ENCODE data around the gene PLCB4. TPM values are rescaled to one million over a fixed set of nuclear protein-coding genes. Genes with fewer than 3 reads are reported as not detected.

PLCB4 gene
- polyA plus RNA-seq, 3 donors: not detected

DNA sequence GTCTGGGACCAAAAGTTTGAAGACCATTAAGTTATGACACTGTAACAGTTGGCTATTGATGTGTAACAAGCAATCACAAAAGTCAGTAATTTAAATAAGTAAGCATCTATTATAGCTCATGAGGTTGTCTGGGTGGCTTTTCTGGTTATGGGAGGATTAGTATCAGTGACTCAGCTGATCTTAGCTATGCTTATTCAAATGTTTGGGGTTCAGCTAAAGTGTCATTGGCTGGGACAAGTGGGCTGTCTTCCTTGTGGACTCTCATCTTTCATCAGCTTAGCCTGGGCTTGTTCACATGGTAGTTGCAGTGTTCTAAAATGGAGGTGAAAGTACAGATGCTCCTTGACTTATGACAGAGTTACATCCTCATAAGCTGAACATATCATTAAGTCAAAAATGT lies 370.9 kb downstream of the PLCB4 start:
- H3K9me3 ChIP-seq (replicated peaks in 1 of 2; ENCODE audit: control insufficient read depth in 1 of 2, insufficient read depth in 1 of 2, low read length in 2 of 2): peaks cover 3 to 7% of the 10 kb centered on the region in 2 donors
- TF ChIP-seq CTCF (IDR thresholded peaks at IDR 0.05): no peak
- H3K27ac ChIP-seq (ENCODE audit: low read depth in 1 of 2, low read length in 2 of 2): no peak overlapping the region
- no peak overlapping the region for H3K27ac Mint-ChIP-seq
- peaks cover 0 to 13% (median 4%) of the 10 kb centered on the region in 7 donors for H3K9me3 Mint-ChIP-seq
- intact Hi-C loops (cut with micrococcal nuclease): no loop called here
- no peaks in the 10 kb centered on the region for H3K27me3 ChIP-seq (ENCODE audit: control insufficient read depth in 2 of 2, insufficient read depth in 2 of 2, low read length in 2 of 2)
- H3K4me1 ChIP-seq (ENCODE audit: control insufficient read depth in 1 of 2, insufficient read depth in 2 of 2, low read length in 2 of 2): no peaks in the 10 kb centered on the region
- no peaks in the 10 kb centered on the region for H3K4me1 Mint-ChIP-seq
- H3K9ac ChIP-seq (ENCODE audit: insufficient read depth, low read length, poor library complexity, severe bottlenecking): no peak overlapping the region
- no peaks in the 10 kb centered on the region for H4K20me1 ChIP-seq (ENCODE audit: insufficient read depth, low read length)
- no peaks in the 10 kb centered on the region for H3K36me3 ChIP-seq (replicated peaks in 1 of 2; ENCODE audit: control insufficient read depth in 1 of 2, insufficient read depth in 2 of 2, low read length in 2 of 2)
- H3K4me2 ChIP-seq (replicated peaks; ENCODE audit: extremely low read depth, low read length, poor library complexity, severe bottlenecking): no peak overlapping the region
- DNase-seq: no peak
- H3K79me2 ChIP-seq (ENCODE audit: insufficient read depth, low read length): no peaks in the 10 kb centered on the region
- no peak overlapping the region for H3K4me3 ChIP-seq (replicated peaks in 1 of 3; ENCODE audit: low read depth in 2 of 3, low read length in 3 of 3)
- peaks cover 0 to 2% (median 0%) of the 10 kb centered on the region in 3 donors for H3K27me3 Mint-ChIP-seq (ENCODE audit: low read depth in 3 of 3)
- no peaks in the 10 kb centered on the region for H3K36me3 Mint-ChIP-seq
- H3K4me3 Mint-ChIP-seq: no peak overlapping the region
- no peak overlapping the region for H2AFZ ChIP-seq (ENCODE audit: insufficient read depth, low read depth, low read length, poor library complexity, severe bottlenecking)

DNA sequence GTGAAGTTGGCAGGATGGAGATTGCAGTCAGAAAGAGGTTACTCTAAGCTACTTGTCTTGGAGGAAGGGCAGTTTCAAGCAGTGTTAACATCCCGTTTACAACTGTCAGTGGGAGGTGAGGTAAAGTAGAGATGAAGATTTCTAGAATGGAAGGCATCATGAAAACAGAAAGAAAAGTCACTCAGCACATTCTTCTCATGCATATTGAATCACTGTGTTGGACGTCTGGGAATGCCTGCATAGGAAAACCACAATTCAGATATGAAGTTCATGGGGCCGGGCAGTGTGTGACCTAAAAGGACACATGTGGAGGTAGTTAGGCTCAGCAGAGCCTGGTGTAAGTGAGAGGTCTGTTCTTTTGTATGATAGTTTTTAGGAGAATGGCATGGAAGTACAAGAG lies 372.0 kb downstream of the PLCB4 start:
- H4K20me1 ChIP-seq (ENCODE audit: insufficient read depth, low read length): no peaks in the 10 kb centered on the region
- Mint-ChIP-seq H3K4me1 (no peaks in the 10 kb centered on the region), H3K4me3 (no peak overlapping the region), H3K27ac (no peak overlapping the region), H3K36me3 (no peaks in the 10 kb centered on the region), H3K9me3 (peaks cover 0 to 13% (median 4%) of the 10 kb centered on the region in 7 donors), H3K27me3 (ENCODE audit: low read depth in 3 of 3) (peaks cover 0 to 2% (median 0%) of the 10 kb centered on the region in 3 donors)
- H3K27ac ChIP-seq (ENCODE audit: low read depth in 1 of 2, low read length in 2 of 2): no peak overlapping the region
- DNase-seq: no peak
- no peaks in the 10 kb centered on the region for H3K36me3 ChIP-seq (replicated peaks in 1 of 2; ENCODE audit: control insufficient read depth in 1 of 2, insufficient read depth in 2 of 2, low read length in 2 of 2)
- H2AFZ ChIP-seq (ENCODE audit: insufficient read depth, low read depth, low read length, poor library complexity, severe bottlenecking): no peak overlapping the region
- H3K4me2 ChIP-seq (replicated peaks; ENCODE audit: extremely low read depth, low read length, poor library complexity, severe bottlenecking): no peak overlapping the region
- intact Hi-C loops (cut with micrococcal nuclease): no loop called here
- no peak overlapping the region for H3K4me3 ChIP-seq (replicated peaks in 1 of 3; ENCODE audit: low read depth in 2 of 3, low read length in 3 of 3)
- H3K9me3 ChIP-seq (replicated peaks in 1 of 2; ENCODE audit: control insufficient read depth in 1 of 2, insufficient read depth in 1 of 2, low read length in 2 of 2): peaks cover 3 to 7% of the 10 kb centered on the region in 2 donors
- H3K27me3 ChIP-seq (ENCODE audit: control insufficient read depth in 2 of 2, insufficient read depth in 2 of 2, low read length in 2 of 2): no peaks in the 10 kb centered on the region
- H3K4me1 ChIP-seq (ENCODE audit: control insufficient read depth in 1 of 2, insufficient read depth in 2 of 2, low read length in 2 of 2): no peaks in the 10 kb centered on the region
- 100% methylated on average over 2 of the region's 3 CpGs for WGBS (ENCODE audit: insufficient coverage)
- H3K79me2 ChIP-seq (ENCODE audit: insufficient read depth, low read length): no peaks in the 10 kb centered on the region
- TF ChIP-seq CTCF (IDR thresholded peaks at IDR 0.05): no peak
- no peak overlapping the region for H3K9ac ChIP-seq (ENCODE audit: insufficient read depth, low read length, poor library complexity, severe bottlenecking)

All from CD14-positive monocyte (primary cell).